ENCODE results near the gene GPX4.

- TF ChIP-seq CTCF (IDR thresholded peaks at IDR 0.05; ENCODE audit: extremely low read depth in 1 of 2, insufficient read depth in 1 of 2, low read depth in 1 of 2, low read length in 2 of 2) (no peak), POLR2AphosphoS5 (IDR thresholded peaks at IDR 0.05; ENCODE audit: insufficient read depth, low read depth, low read length) (no peak), POLR2A (IDR thresholded peaks at IDR 0.05; ENCODE audit: low read depth, low read length) (no peak), MAX (IDR thresholded peaks at IDR 0.05; ENCODE audit: insufficient read depth, insufficient read length) (no peak), FOS (IDR thresholded peaks at IDR 0.05; ENCODE audit: borderline replicate concordance, insufficient read depth, low read length) (no peak)
Measured at GRCh38 chr19:1060689-1061088, 43.1 kb upstream of the GPX4 start.

Data from endothelial cell of umbilical vein (primary cell).